Thyroid gland (tissue), 4 donors: ENCODE results near the gene TRIP4.
"Not testable (repeated sequence)": the region's sequence is repeated elsewhere in the genome, so short reads cannot be mapped to it uniquely, and the experiment has no call there.

Experiments used
- CTCF ChIP-seq, 6 experiments: fragments of 200-600 bp in 3 of 6; fragments of 450-650 bp in 3 of 6; sonication (generic) in 3 of 6; IDR thresholded peaks; one replicate each; pipeline ENCODE4 v1.5.1; 2016 to 2019; ENCODE audit warnings: antibody characterized with exemption in 6 of 6, mild to moderate bottlenecking in 2 of 6, inconsistent platforms in 1 of 6, moderate library complexity in 1 of 6
- POLR2A ChIP-seq, 2 donors: fragments of 450-650 bp; IDR thresholded peaks; one replicate each; pipeline ENCODE4 v1.6.1; 2017; ENCODE audit warnings: antibody characterized with exemption in 2 of 2, mild to moderate bottlenecking in 2 of 2, moderate library complexity in 1 of 2

- not testable (repeated sequence) for TF ChIP-seq CTCF, POLR2A (IDR thresholded peaks at IDR 0.05)
Observed at GRCh38 chr15:64371383-64371782, 16.3 kb upstream of the TRIP4 start.
